Coronary artery (tissue), 2 donors: ENCODE data around the gene FLVCR1.
A peak's percentile ranks its signal among the peaks of the same experiment; 100 is the strongest.

ENCODE experiments used
- DNase-seq: peaks from one replicate; pipeline ENCODE4 v3.0.0-alpha.2; 2017; ENCODE audit warnings: low spot score
- H3K27ac ChIP-seq, 2 donors: fragments of 200-600 bp; sonication (generic); one replicate each; pipeline ENCODE4 v1.5.1; 2016 to 2019
- H3K4me3 ChIP-seq: fragments of 200-600 bp; sonication (generic); 2 replicates; pipeline ENCODE4 v1.5.1; 2016; ENCODE audit warnings: mild to moderate bottlenecking, moderate library complexity
- CTCF ChIP-seq: fragments of 200-600 bp; sonication (generic); IDR thresholded peaks from one replicate; pipeline ENCODE4 v1.5.1; 2019; ENCODE audit warnings: antibody characterized with exemption

FLVCR1 gene

GRCh38 chr1:212928323-212929291 is 70.5 kb downstream of the FLVCR1 start:
- Histone ChIP-seq H3K27ac (no peak overlapping the region), H3K4me3 (no peak overlapping the region)
- no peak for TF ChIP-seq CTCF
- peak; percentile 47 for DNase-seq

GRCh38 chr1:212930986-212931678 is 73.1 kb downstream of the FLVCR1 start:
- no peak for DNase-seq

GRCh38 chr1:212933815-212934471 is 75.9 kb downstream of the FLVCR1 start:
- H3K27ac ChIP-seq, result no peak overlapping the region
- no peak for DNase-seq
- no peak for TF ChIP-seq CTCF
- H3K4me3 ChIP-seq, result no peak overlapping the region

More at GRCh38 chr1:212930986-212931678, 73.1 kb downstream of the FLVCR1 start:
- no peak for TF ChIP-seq CTCF
- Histone ChIP-seq H3K4me3 (no peak overlapping the region), H3K27ac (no peak overlapping the region)

- no peak overlapping the region for H3K4me3 ChIP-seq
- H3K27ac ChIP-seq, result no peak overlapping the region
- DNase-seq, result no peak
- TF ChIP-seq CTCF, result no peak
Observed at GRCh38 chr1:212935387-212935981, 77.4 kb downstream of the FLVCR1 start.

GRCh38 chr1:212937034-212937433 is 79.0 kb downstream of the FLVCR1 start:
- TF ChIP-seq CTCF, result no peak
- Histone ChIP-seq H3K4me3 (no peak overlapping the region), H3K27ac (no peak overlapping the region)
- no peak for DNase-seq

GRCh38 chr1:212938846-212939245 is 80.8 kb downstream of the FLVCR1 start:
- DNase-seq, result no peak
- Histone ChIP-seq H3K27ac (no peak overlapping the region), H3K4me3 (no peak overlapping the region)
- no peak for TF ChIP-seq CTCF
